Astrocyte of the cerebellum (primary cell): ENCODE measurements around the gene RELT.

Experiments
- DNase-seq: peaks from one replicate; pipeline ENCODE4 v3.0.0-alpha.2; 2011; ENCODE audit warnings: low read depth
- H3K4me3 ChIP-seq: 2 replicates; pipeline ENCODE4 v1.5.1; 2011; ENCODE audit warnings: mild to moderate bottlenecking, low read depth, low read length, moderate library complexity
- in situ Hi-C: cut with HindIII; loops from 2 replicates; pipeline ENCODE4 v1.10.0; 2017; ENCODE audit warnings: low sequenced_read_pairs
- TF ChIP-seq, protein P1 (sequence below): IDR thresholded peaks from 2 replicates; pipeline ENCODE4 v1.5.1; 2012; ENCODE audit warnings: low read length, low read depth, moderate library complexity, mild to moderate bottlenecking; ENCODE audit errors: missing control alignments

RELT gene

DNA sequence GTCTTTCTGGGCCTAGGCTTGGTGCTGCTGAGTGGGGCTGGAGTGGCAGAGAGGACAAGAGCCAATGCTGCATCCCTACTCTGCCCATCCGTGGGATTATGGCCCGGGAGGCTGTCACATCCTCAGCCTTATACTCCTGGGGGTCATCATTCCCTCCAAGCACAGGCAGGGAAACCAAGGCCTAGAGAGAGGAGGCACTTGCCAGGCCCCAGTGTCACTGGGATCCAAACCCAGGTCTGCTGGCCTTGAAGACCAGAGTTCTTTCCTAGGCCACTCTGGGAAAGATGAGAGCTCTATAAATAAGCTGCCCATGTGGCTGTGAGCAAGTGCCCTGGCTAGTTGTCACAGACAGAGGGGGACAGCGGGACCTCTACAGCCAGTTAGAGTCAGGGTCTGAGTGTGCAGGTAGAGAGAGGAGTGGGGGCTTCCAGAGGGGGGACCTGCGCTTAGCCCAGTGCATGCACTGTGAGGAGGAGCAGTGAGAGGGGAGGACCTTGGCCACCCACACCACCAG, 4.8 kb downstream of the RELT start:
- no peak for DNase-seq
- in situ Hi-C loops, result no loop called here
- H3K4me3 ChIP-seq, result no peak overlapping the region
- TF ChIP-seq, protein P1, sequence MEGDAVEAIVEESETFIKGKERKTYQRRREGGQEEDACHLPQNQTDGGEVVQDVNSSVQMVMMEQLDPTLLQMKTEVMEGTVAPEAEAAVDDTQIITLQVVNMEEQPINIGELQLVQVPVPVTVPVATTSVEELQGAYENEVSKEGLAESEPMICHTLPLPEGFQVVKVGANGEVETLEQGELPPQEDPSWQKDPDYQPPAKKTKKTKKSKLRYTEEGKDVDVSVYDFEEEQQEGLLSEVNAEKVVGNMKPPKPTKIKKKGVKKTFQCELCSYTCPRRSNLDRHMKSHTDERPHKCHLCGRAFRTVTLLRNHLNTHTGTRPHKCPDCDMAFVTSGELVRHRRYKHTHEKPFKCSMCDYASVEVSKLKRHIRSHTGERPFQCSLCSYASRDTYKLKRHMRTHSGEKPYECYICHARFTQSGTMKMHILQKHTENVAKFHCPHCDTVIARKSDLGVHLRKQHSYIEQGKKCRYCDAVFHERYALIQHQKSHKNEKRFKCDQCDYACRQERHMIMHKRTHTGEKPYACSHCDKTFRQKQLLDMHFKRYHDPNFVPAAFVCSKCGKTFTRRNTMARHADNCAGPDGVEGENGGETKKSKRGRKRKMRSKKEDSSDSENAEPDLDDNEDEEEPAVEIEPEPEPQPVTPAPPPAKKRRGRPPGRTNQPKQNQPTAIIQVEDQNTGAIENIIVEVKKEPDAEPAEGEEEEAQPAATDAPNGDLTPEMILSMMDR, result no peak

- TF ChIP-seq, protein P1, result no peak
- DNase-seq, result no peak
- no peak overlapping the region for H3K4me3 ChIP-seq
- in situ Hi-C loops, result no loop called here
These were observed 5.4 kb downstream of the RELT start for GRCh38 chr11:73381589-73381988.

- TF ChIP-seq, protein P1, result no peak
These were observed 6.0 kb downstream of the RELT start for GRCh38 chr11:73382183-73382582.

DNA sequence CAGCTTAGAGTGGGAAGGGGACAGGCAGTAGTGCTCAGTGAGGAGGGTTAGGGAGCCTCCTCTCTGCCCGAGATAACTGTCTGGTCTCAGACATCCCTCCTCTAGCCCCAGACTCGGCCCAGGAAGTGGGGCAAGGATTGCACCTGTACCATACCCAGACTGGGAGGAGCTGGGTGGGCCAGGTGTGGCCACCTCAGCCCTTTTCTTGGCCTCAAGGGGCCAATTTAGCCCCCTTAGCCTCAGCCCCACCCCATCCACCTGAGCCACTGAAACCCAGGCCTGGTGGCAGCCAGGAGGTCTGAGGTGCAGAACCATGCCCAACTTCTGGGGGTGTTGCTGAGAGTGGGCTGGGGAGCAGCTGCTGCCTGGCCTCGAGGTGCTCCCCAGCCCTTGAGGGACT, 6.5 kb downstream of the RELT start:
- H3K4me3 ChIP-seq, result no peak overlapping the region
- TF ChIP-seq, protein P1, result no peak
- in situ Hi-C loops, result no loop called here
- DNase-seq, result no peak

More at GRCh38 chr11:73382183-73382582, 6.0 kb downstream of the RELT start:
- in situ Hi-C loops, result no loop called here
- no peak for DNase-seq
- no peak overlapping the region for H3K4me3 ChIP-seq

DNA sequence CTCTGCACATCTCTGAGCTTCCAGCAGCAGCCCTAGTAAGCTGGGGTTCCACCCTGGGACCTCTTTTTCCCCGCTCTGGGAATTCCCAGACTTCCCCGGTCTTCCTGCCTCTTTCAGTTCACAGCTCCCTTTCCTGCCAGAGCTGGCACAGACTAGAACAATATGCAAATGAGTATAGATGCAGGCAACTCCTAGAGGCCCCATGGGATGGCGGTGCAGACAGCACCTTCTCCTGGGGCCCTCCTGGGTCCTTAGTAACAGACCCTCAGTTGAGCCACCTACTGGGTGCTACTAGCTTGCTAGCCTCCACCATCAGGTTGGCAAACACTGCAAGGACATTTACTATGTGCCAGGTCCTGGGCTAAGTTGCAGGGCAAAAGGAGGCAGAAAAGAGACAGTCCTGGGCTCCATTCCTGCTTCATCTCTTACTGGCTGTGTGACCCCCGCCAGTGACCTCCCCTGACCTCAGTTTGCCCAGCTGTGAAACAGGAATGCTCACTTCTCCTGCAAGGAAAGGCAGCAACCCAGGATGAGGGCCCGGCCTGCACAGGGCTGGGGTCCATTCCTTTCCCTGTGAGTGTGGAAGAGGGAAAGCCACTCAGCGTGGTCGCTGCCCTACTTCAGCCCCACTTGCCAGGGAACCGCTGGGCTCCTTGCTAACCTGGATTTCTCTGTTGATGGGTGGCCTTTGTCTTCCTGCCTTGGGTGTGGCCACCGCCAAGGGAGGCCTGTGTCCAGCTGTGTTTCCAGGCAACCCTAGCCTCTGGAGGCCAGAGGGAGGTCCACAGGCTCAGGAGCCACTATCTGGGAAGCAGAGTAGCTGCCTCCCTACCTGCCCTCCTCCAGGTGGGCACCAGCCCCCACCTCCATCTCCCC, 7.3 kb downstream of the RELT start:
- no peak overlapping the region for H3K4me3 ChIP-seq
- DNase-seq, result no peak
- TF ChIP-seq, protein P1, result no peak
- in situ Hi-C loops, result no loop called here

GRCh38 chr11:73384125-73384441, 7.9 kb downstream of the RELT start:
- H3K4me3 ChIP-seq, result no peak overlapping the region
- TF ChIP-seq, protein P1, result no peak
- no peak for DNase-seq
- in situ Hi-C loops, result no loop called here
